Testis (tissue), 3 donors: ENCODE measurements around the gene RRM1. TPM values are rescaled to one million over a fixed set of nuclear protein-coding genes. Genes with fewer than 3 reads are reported as not detected.

ENCODE experiments used
- DNase-seq: peaks from one replicate; pipeline ENCODE4 v3.0.0-alpha.2; 2019
- H3K27ac ChIP-seq, 2 donors: fragments of 200-600 bp; sonication (generic); one replicate each; pipeline ENCODE4 v1.5.1; 2019
- H3K27me3 ChIP-seq: fragments of 200-600 bp; sonication (generic); one replicate; pipeline ENCODE4 v1.5.1; 2019
- H3K36me3 ChIP-seq: fragments of 200-600 bp; sonication (generic); one replicate; pipeline ENCODE4 v1.5.1; 2017; ENCODE audit warnings: low read depth; ENCODE audit errors: missing control alignments
- H3K4me1 ChIP-seq: fragments of 200-600 bp; sonication (generic); one replicate; pipeline ENCODE4 v1.5.1; 2019
- H3K4me3 ChIP-seq, 2 donors: fragments of 200-600 bp; sonication (generic); one replicate each; pipeline ENCODE4 v1.5.1; 2017 to 2019
- H3K9me3 ChIP-seq: fragments of 200-600 bp; sonication (generic); one replicate; pipeline ENCODE4 v1.5.1; 2017
- CTCF ChIP-seq, 3 experiments: fragments of 450-650 bp in 2 of 3; fragments of 200-600 bp in 1 of 3; sonication (generic) in 1 of 3; IDR thresholded peaks; one replicate each; pipeline ENCODE4 v1.5.1; 2016 to 2019; ENCODE audit warnings: antibody characterized with exemption in 3 of 3, mild to moderate bottlenecking in 2 of 3, moderate library complexity in 1 of 3
- POLR2A ChIP-seq: fragments of 450-650 bp; IDR thresholded peaks from one replicate; pipeline ENCODE4 v1.6.1; 2017; ENCODE audit warnings: antibody characterized with exemption, mild to moderate bottlenecking, moderate library complexity
- WGBS, 2 donors: methylation state at CpG; one replicate each; pipeline ENCODE4 v1.1.5; 2018; 5-methylcytosine and 5-hydroxymethylcytosine counted together
- intact Hi-C: fragments of 100-400 bp; cut with DNase I; formaldehyde crosslinking; loops from one replicate; pipeline ENCODE4 v1.15.1; 2023; ENCODE audit warnings: low total_unique reads
- polyA plus RNA-seq: library from polyadenylated mRNA; stranded (reverse); fragments of 350-450 nt; fragmentation: Illumina TruSeq; extraction: RNeasy Lipid Tissue Mini Kit (QIAGEN cat#74804); gene quantifications from one replicate; pipeline ENCODE4 v1.2.3, GENCODE V29; 2014; ENCODE audit warnings: low read depth, low replicate concordance; ENCODE audit not compliant: insufficient read depth
- total RNA-seq, 2 donors: library from RNA; depleted of rRNA; stranded (reverse); fragments of >200 nt; gene quantifications; one replicate each; pipeline ENCODE4 v1.2.3, GENCODE V29; 2016

The RRM1 gene
- total and polyA plus RNA-seq, 3 donors from 2014 or later: 31.4 to 48.3 (median 45.9) TPM

GRCh38 chr11:4102711-4103110, 8.1 kb downstream of the RRM1 start:
- no peak for DNase-seq
- intact Hi-C loops: no loop called here
- no peaks in the 10 kb centered on the region for H3K27me3 ChIP-seq
- TF ChIP-seq POLR2A (no peak), CTCF (IDR thresholded peaks at IDR 0.05) (no peak)
- H3K36me3 ChIP-seq: no peaks in the 10 kb centered on the region
- no peak overlapping the region for H3K27ac ChIP-seq
- no peaks in the 10 kb centered on the region for H3K4me1 ChIP-seq
- WGBS, 2 donors: 92 to 93% methylated on average over 4 of the region's 4 CpGs
- H3K4me3 ChIP-seq: no peak overlapping the region
- H3K9me3 ChIP-seq: no peaks in the 10 kb centered on the region

GRCh38 chr11:4103269-4103668, 8.7 kb downstream of the RRM1 start:
- H3K4me3 ChIP-seq: no peak overlapping the region
- no peak for DNase-seq
- TF ChIP-seq POLR2A: no peak
- TF ChIP-seq CTCF (IDR thresholded peaks at IDR 0.05): no peak
- no peaks in the 10 kb centered on the region for H3K27me3 ChIP-seq
- H3K9me3 ChIP-seq: no peaks in the 10 kb centered on the region
- WGBS, 2 donors: 86 to 97% methylated on average over 2 of the region's 2 CpGs
- H3K4me1 ChIP-seq: no peaks in the 10 kb centered on the region
- intact Hi-C loops: no loop called here
- H3K36me3 ChIP-seq: no peaks in the 10 kb centered on the region
- no peak overlapping the region for H3K27ac ChIP-seq

- TF ChIP-seq CTCF (IDR thresholded peaks at IDR 0.05) (no peak), POLR2A (no peak)
- 51 to 68% methylated on average over 1 of the region's 1 CpG for WGBS, 2 donors
Measured at GRCh38 chr11:4105916-4106315, 11.3 kb downstream of the RRM1 start.

GRCh38 chr11:4111834-4112233, 17.2 kb downstream of the RRM1 start:
- WGBS, 2 donors: 75 to 77% methylated on average over 5 of the region's 5 CpGs
- intact Hi-C loops: no loop called here
- no peak for TF ChIP-seq POLR2A
- TF ChIP-seq CTCF (IDR thresholded peaks at IDR 0.05): no peak
- Histone ChIP-seq H3K9me3 (no peaks in the 10 kb centered on the region), H3K4me3 (no peak overlapping the region), H3K27ac (no peak overlapping the region), H3K27me3 (no peaks in the 10 kb centered on the region), H3K36me3 (no peaks in the 10 kb centered on the region), H3K4me1 (no peaks in the 10 kb centered on the region)
- DNase-seq: no peak

More at GRCh38 chr11:4105916-4106315, 11.3 kb downstream of the RRM1 start:
- Histone ChIP-seq H3K27ac (no peak overlapping the region), H3K27me3 (no peaks in the 10 kb centered on the region), H3K4me1 (no peaks in the 10 kb centered on the region), H3K4me3 (no peak overlapping the region), H3K36me3 (no peaks in the 10 kb centered on the region), H3K9me3 (no peaks in the 10 kb centered on the region)
- intact Hi-C loops: no loop called here
- DNase-seq: no peak

GRCh38 chr11:4115128-4115527, 20.5 kb downstream of the RRM1 start:
- no peaks in the 10 kb centered on the region for H3K36me3 ChIP-seq

More at GRCh38 chr11:4115128-4115527, 20.5 kb downstream of the RRM1 start:
- Histone ChIP-seq H3K27me3 (no peaks in the 10 kb centered on the region), H3K9me3 (no peaks in the 10 kb centered on the region), H3K4me1 (no peaks in the 10 kb centered on the region), H3K4me3 (no peak overlapping the region), H3K27ac (no peak overlapping the region)
- intact Hi-C loops: no loop called here
- DNase-seq: no peak
- 81 to 85% methylated on average over 2 of the region's 2 CpGs for WGBS, 2 donors
- TF ChIP-seq CTCF (IDR thresholded peaks at IDR 0.05): no peak
- TF ChIP-seq POLR2A: no peak
